Measurements from ENCODE around the gene TRIM2.
"Not testable (repeated sequence)": the region's sequence is repeated elsewhere in the genome, so short reads cannot be mapped to it uniquely, and the experiment has no call there.

The TRIM2 gene

GRCh38 chr4:153204247-153204671 lies at the start of gene TRIM2:
TSS of gene TRIM2 (plus strand) at chr4:153204443. CDS start at chr4:153204531, 88 bp downstream.
- no peak for DNase-seq

GRCh38 chr4:153155686-153156085 lies 48.6 kb upstream of the TRIM2 start:
- DNase-seq = no peak

DNA sequence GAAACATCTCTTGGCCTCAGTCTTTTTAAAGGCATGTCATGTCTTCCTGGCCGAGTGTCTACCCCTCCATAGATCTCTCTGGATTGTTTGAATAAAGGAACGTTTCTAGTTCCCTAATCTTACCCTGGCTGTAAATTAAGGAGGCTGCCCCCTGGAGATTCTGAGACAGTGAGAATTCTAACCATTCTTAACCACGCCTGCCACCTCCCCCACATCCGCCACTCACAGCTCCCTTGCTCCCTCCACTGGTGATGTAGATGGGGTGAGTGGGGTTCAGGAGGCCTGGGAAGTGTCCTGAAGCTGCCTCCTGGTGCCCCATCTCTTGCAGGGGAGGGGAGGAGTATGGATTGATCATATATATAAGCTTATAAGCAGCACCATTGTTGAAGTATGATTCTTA lies 48.0 kb upstream of the TRIM2 start:
- peak; percentile 44 for DNase-seq

GRCh38 chr4:153156721-153157120 lies 47.5 kb upstream of the TRIM2 start:
- DNase-seq = no peak

DNA sequence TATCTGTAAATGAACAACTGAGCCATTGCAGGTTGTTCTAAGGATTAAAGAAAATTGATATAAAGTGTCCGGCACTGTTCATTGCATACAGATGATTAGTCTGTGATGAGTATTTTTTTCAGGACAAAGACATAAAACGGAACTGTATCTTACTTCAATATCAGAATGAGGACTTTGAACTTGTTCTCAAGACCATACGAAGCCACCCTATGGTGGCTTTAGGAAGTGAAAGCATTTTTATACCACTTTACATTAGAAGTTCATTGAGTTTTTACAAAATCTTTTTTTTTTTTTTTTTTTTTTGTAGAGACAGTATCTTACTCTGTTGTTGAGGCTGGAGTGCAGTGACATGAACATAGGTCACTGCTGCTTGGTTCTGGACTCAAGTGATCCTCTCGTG lies 45.2 kb upstream of the TRIM2 start:
- DNase-seq = no peak

GRCh38 chr4:153159728-153160221 lies 44.5 kb upstream of the TRIM2 start:
- no peak for DNase-seq

GRCh38 chr4:153160821-153161220 lies 43.4 kb upstream of the TRIM2 start:
- DNase-seq = no peak

DNA sequence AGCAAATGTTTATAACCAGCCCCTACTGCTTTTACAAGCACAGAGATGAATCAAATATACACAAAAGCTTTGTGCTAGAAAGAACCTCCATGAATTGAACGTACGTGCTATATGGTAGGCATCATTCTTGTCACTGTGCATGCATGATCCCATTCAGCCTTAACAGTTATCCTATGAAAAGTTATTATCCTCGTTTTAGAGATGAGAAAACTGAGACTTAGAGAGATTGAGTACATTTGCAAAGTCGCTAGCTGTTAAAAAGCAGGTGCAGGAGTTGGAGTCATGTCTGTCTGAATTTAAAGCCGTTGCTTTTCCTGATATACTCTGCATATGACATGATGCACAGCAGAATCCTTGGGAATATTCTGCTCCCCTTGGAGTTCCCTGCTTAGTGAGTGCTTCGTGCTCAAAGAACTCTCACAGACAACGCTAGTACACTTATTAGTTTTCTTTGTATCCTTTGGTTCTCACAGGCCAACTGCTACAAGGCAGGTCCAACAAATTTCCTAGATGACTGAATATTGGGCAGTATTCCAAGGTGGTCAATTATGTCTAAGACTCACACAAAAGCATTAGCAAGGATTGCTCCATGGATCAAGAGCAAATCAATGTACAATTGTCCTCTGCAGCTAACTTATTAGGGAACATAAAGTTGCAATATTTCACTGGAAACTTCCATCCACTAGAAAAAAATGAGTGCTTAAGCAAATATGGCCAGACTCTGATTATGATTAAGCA lies 42.8 kb upstream of the TRIM2 start:
- no peak for DNase-seq

GRCh38 chr4:153165236-153165635 lies 39.0 kb upstream of the TRIM2 start:
- not testable (repeated sequence) for DNase-seq

- DNase-seq = no peak
Measured at GRCh38 chr4:153166716-153167501, 37.3 kb upstream of the TRIM2 start.

DNA sequence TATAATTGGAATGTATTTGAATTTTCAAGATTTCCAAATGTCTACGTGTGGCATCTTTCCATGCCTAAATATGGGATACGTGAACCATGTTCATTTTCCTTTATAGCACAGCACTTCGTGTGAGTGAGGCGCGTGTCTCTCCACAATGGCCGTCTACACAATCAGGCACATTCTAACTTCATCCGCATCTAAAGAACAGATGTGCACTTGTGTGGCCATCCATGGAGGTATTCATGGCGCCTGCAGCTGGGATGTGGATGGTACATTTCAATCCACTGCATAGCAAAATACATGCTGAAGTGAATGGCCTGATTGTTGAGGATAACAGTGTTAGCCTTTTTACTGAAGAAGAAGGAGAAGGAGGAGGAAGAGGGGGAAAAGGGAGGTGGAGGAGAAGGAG lies 34.5 kb upstream of the TRIM2 start:
- DNase-seq = no peak

DNA sequence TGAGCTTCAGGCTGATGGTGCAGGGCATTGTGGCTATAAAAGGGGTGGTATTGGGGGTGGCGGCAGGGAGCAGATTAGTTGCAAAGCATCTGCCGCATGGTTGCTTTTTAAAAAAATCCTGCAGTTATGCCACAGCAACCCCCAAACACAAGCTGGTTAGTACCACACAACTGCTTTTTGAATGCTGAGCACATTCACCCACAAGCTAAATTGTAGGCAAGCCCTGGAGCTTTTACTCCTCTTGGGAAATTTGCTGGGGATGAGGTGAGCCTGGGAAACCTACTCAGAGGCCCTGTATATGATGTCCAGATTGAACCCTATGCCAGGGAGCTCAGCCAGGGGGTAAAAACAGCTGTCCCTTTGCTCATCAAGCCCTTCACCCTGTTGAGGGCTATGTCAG lies 33.8 kb upstream of the TRIM2 start:
- DNase-seq = no peak

- DNase-seq = no peak
Measured at GRCh38 chr4:153174821-153175567, 29.2 kb upstream of the TRIM2 start.

GRCh38 chr4:153176938-153177337 lies 27.3 kb upstream of the TRIM2 start:
- no peak for DNase-seq

- no peak for DNase-seq
Measured at GRCh38 chr4:153177841-153178240, 26.4 kb upstream of the TRIM2 start.

DNA sequence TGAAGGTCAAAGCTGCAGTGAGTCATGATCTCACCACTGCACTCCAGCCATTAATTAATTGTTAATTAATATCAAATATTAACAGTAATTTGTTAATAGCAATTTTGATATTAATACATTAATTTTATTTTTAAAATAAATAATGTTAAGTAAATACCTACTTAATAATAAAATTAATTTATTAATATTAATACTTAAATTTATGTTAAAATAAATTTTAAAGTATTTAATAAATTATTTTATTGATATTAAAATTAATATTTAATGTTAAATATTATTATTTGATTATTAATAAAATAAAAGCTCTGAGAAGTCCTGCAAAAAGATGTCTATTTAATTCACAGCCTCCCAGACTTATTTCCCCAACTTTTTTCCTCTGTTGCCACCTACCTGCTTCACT lies 25.1 kb upstream of the TRIM2 start:
- DNase-seq = no peak

- DNase-seq = no peak
Measured at GRCh38 chr4:153181293-153181692, 22.9 kb upstream of the TRIM2 start.

- no peak for DNase-seq
Measured at GRCh38 chr4:153181700-153182099, 22.5 kb upstream of the TRIM2 start.

DNA sequence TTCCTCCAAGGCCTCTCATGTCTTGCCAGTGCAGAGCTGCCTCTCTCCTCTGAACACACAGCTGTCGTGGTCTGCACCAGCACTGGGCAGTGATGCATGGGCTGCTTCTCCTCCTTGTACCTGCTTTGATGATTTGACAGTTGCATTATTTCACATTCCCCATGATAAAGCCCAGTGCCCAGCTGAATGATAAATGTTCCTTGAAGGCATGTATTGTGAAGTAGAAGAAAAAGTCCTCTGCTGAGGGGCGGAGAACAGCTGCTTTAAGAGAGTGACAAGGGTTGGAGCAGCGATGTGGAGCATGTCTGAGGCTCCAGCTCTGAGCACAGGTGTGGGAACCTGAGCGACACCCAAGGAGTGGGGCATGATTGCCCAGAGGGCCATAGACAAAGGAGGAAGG lies 21.1 kb upstream of the TRIM2 start:
- DNase-seq = no peak

DNA sequence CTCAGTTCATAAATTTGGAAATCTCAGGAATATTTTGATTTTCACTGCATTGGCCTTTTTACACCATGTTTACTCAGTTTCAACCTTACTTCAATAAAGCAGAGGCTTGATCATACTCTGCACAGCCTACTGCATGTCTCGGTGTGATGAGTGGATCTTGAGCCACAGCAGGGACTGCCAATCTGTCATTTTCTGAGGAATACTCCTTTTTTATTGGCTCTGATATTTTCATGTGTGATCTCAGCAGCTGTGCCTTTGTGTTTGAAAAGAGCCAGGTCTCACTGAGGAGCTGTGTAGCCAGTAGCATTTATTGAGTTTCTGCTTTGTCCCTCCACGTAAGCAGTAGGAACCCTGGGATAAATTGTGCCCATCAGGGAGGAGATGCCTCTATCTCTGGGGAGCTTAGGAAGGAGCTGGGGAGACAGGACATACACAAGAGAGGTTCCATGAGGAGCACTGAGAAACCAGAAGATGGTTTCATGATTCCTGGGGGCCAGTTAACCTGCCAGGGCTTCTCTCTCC lies 18.9 kb upstream of the TRIM2 start:
- DNase-seq = no peak

- no peak for DNase-seq
Measured at GRCh38 chr4:153186046-153186728, 18.1 kb upstream of the TRIM2 start.

- DNase-seq = no peak
Measured at GRCh38 chr4:153189016-153189801, 15.0 kb upstream of the TRIM2 start.
